ENCODE data around the gene PLOD2. TPM values are rescaled to one million over a fixed set of nuclear protein-coding genes. Genes with fewer than 3 reads are reported as not detected.

The PLOD2 gene
- total and polyA plus RNA-seq, 9 of the 15 experiments (the other 6 are each of a cell fraction or from before 2014, with no cell fraction given), result 0.18 to 1.5 (median 0.58) TPM

GRCh38 chr3:146115619-146116018 lies 45.4 kb downstream of the PLOD2 start:
- no peak for FAIRE-seq
- no peaks in the 10 kb centered on the region for H3K9me3 ChIP-seq (replicated peaks; ENCODE audit: control insufficient read depth, insufficient read depth, low read depth, low read length)
- H3K36me3 ChIP-seq (ENCODE audit: control insufficient read depth, insufficient read depth, low read length), result no peaks in the 10 kb centered on the region
- H3K27ac ChIP-seq (ENCODE audit: extremely low read depth, low read depth, low read length), result no peak overlapping the region
- CTCF ChIA-PET (ENCODE audit: low intra/inter-chr PET ratio), result no interaction called here
- in situ Hi-C loops (cut with MboI), result no loop called here
- no TSS peak for BruUV-seq (replicated peaks)
- no peak overlapping the region for H3K4me2 ChIP-seq (ENCODE audit: insufficient read depth, low read length)
- H3K9ac ChIP-seq (ENCODE audit: insufficient read depth in 1 of 2, low read depth in 2 of 2, low read length in 2 of 2), result no peak overlapping the region
- H3K4me3 ChIP-seq, result no peak overlapping the region
- no peak for DNase-seq (ENCODE audit: extremely low read depth in 1 of 4, low spot score in 3 of 4)
- intact Hi-C loops (cut with micrococcal nuclease), result no loop called here
- H3K9me1 ChIP-seq (ENCODE audit: control insufficient read depth, insufficient read depth, low read length), result no peaks in the 10 kb centered on the region
- TF ChIP-seq CTCF (IDR thresholded peaks at IDR 0.05 in 2 of 3, conservative IDR thresholded peaks at IDR 0.05 in 1 of 3; ENCODE audit: insufficient read depth in 2 of 3, low read depth in 1 of 3, low read length in 3 of 3) (no peak), MGA (IDR thresholded peaks at IDR 0.05) (no peak), TOE1 (IDR thresholded peaks at IDR 0.05; ENCODE audit: borderline replicate concordance) (no peak), TOE1 (CRISPR knock-in tag; IDR thresholded peaks at IDR 0.05; ENCODE audit: borderline replicate concordance, low read depth) (no peak), HNRNPLL (IDR thresholded peaks at IDR 0.05; ENCODE audit: low read depth, low read length, poor library complexity, severe bottlenecking) (no peak), GMEB1 (CRISPR knock-in tag; IDR thresholded peaks at IDR 0.05) (no peak), HDAC2 (IDR thresholded peaks at IDR 0.05) (no peak), POLR2B (IDR thresholded peaks at IDR 0.05; ENCODE audit: low read depth, partially characterized antibody) (no peak)
- POLR2A ChIA-PET, result no interaction called here
- WGBS (ENCODE audit: insufficient coverage, low coverage, missing lambda C conversion rate), result 0% methylated on average over 1 of the region's 1 CpG
- H4K20me1 ChIP-seq (replicated peaks; ENCODE audit: control insufficient read depth, insufficient read depth, low read length), result no peaks in the 10 kb centered on the region
- ATAC-seq, result no peak
- H2AFZ ChIP-seq (ENCODE audit: low read depth, low read length), result no peak overlapping the region
- no peaks in the 10 kb centered on the region for H3K4me1 ChIP-seq (replicated peaks in 1 of 2; ENCODE audit: control insufficient read depth in 2 of 2, insufficient read depth in 2 of 2, low read length in 2 of 2)
- H3K27me3 ChIP-seq (ENCODE audit: control insufficient read depth in 2 of 2, insufficient read depth in 2 of 2, low read length in 2 of 2), result no peaks in the 10 kb centered on the region
- no peaks in the 10 kb centered on the region for H3K79me2 ChIP-seq (ENCODE audit: control insufficient read depth, insufficient read depth, low read length)
